K562 (cell line): ENCODE data around the gene STAP1.

Experiments
- CTCF ChIP-seq, 3 experiments: IDR thresholded peaks in 2 of 3; conservative IDR thresholded peaks in 1 of 3; 2 replicates each; pipeline ENCODE4 v1.5.1; 2011 to 2012; ENCODE audit warnings: low read length in 3 of 3, mild to moderate bottlenecking in 3 of 3, control low read depth in 2 of 3, improper control_type of control experiment in 1 of 3, inconsistent platforms in 1 of 3, low read depth in 1 of 3, mixed read lengths in 1 of 3, moderate library complexity in 1 of 3; ENCODE audit not compliant: insufficient read depth in 2 of 3
- GATA2 ChIP-seq: sonication (generic); formaldehyde crosslinking; IDR thresholded peaks from 2 replicates; pipeline ENCODE4 v1.4.0; 2020; ENCODE audit warnings: mild to moderate bottlenecking, missing genetic modification reagents
- GTF2F1 ChIP-seq: IDR thresholded peaks from 2 replicates; pipeline ENCODE4 v1.6.1; 2011; ENCODE audit warnings: low read depth, low read length, improper control_type of control experiment
- POLR2G ChIP-seq: fragments of 200-400 bp; formaldehyde crosslinking; IDR thresholded peaks from 2 replicates; pipeline ENCODE4 v1.6.1; 2017; ENCODE audit warnings: low read depth, mild to moderate bottlenecking, antibody characterized with exemption, low read length, moderate library complexity
- RAD21 ChIP-seq, 2 experiments: fragments of 250-450 bp in 1 of 2; fragments of 450-650 bp in 1 of 2; sonication (Bioruptor Pico) in 1 of 2; formaldehyde crosslinking in 1 of 2; IDR thresholded peaks in 1 of 2; conservative IDR thresholded peaks in 1 of 2; 2 replicates each; pipeline versions ENCODE4 v1.4.0 to v1.8.0; 2020 to 2022; ENCODE audit warnings: mild to moderate bottlenecking in 2 of 2, moderate library complexity in 1 of 2
- TCF3 ChIP-seq: sonication (generic); formaldehyde crosslinking; IDR thresholded peaks from 2 replicates; pipeline ENCODE4 v1.4.0; 2020; ENCODE audit warnings: mild to moderate bottlenecking, missing genetic modification reagents
- ZNF444 ChIP-seq: fragments of 250-450 bp; sonication (Bioruptor Pico); IDR thresholded peaks from 2 replicates; pipeline ENCODE4 v1.4.0; 2020; ENCODE audit warnings: mild to moderate bottlenecking, moderate library complexity

- TF ChIP-seq GATA2 (CRISPR knock-in tag) (no peak), CTCF (IDR thresholded peaks at IDR 0.05 in 2 of 3, conservative IDR thresholded peaks at IDR 0.05 in 1 of 3; ENCODE audit: insufficient read depth in 2 of 3, low read depth in 1 of 3, low read length in 3 of 3) (no peak), ZNF444 (CRISPR knock-in tag) (no peak), GTF2F1 (no peak), RAD21 (CRISPR knock-in tag; conservative IDR thresholded peaks at IDR 0.05 in 1 of 2, IDR thresholded peaks at IDR 0.05 in 1 of 2) (no peak), TCF3 (no peak), POLR2G (no peak)
These were observed 18.7 kb upstream of the STAP1 start for GRCh38 chr4:67539830-67540229.
